CD4-positive, alpha-beta T cell (primary cell): ENCODE measurements around the gene DESI1. TPM values are rescaled to one million over a fixed set of nuclear protein-coding genes. Genes with fewer than 3 reads are reported as not detected.

Experiments
- ATAC-seq: fragments of 200-7000 bp; cut with Tn5 transposase; one replicate; pipeline ENCODE4 v1.10.0; 2022; ENCODE audit warnings: mild to moderate bottlenecking; ENCODE audit not compliant: poor library complexity
- CTCF ChIA-PET: fragments of 350-600 bp; sonication (Branson Sonifier 250); formaldehyde crosslinking; loops from one replicate; lab custom pipeline; 2021; ENCODE audit warnings: antibody characterized with exemption, inconsistent platforms; lab: Charles Lee
- POLR2A ChIA-PET: fragments of 350-600 bp; sonication (Branson Sonifier 250); formaldehyde crosslinking; loops from one replicate; lab custom pipeline; 2021; ENCODE audit warnings: antibody characterized with exemption, inconsistent platforms; lab: Charles Lee
- DNase-seq, 14 experiments: peaks; one replicate each; pipeline ENCODE4 v3.0.0-alpha.2; 2013 to 2020; ENCODE audit warnings: mixed read lengths in 2 of 14
- H3K27ac ChIP-seq, 2 donors: one replicate each; pipeline versions ENCODE4 v1.5.1 to v1.7.0; 2013; ENCODE audit warnings: low read length in 2 of 2, low read depth in 1 of 2, mild to moderate bottlenecking in 1 of 2
- H3K27me3 ChIP-seq, 2 experiments: 1 replicate in 1 of 2; 2 replicates in 1 of 2; pipeline versions ENCODE4 v1.6.1 to v1.7.0; 2013; ENCODE audit warnings: low read length in 2 of 2, control low read depth in 1 of 2, mild to moderate bottlenecking in 1 of 2, moderate library complexity in 1 of 2; ENCODE audit not compliant: insufficient read depth in 2 of 2, control insufficient read depth in 1 of 2
- H3K36me3 ChIP-seq: one replicate; pipeline ENCODE4 v1.6.1; 2013; ENCODE audit warnings: low read length, control low read depth; ENCODE audit not compliant: insufficient read depth
- H3K4me1 ChIP-seq: one replicate; pipeline ENCODE4 v1.6.1; 2013; ENCODE audit warnings: low read length, control low read depth; ENCODE audit not compliant: insufficient read depth
- H3K4me3 ChIP-seq: one replicate; pipeline ENCODE4 v1.5.1; 2013; ENCODE audit warnings: mild to moderate bottlenecking, low read length, moderate library complexity
- H3K9me3 ChIP-seq, 2 experiments: 1 replicate in 1 of 2; 2 replicates in 1 of 2; pipeline versions ENCODE4 v1.6.1 to v1.7.0; 2013; ENCODE audit warnings: low read length in 2 of 2, mild to moderate bottlenecking in 2 of 2, control low read depth in 1 of 2, moderate library complexity in 1 of 2; ENCODE audit not compliant: control insufficient read depth in 1 of 2, insufficient read depth in 1 of 2
- H3K27ac Mint-ChIP-seq: one replicate; pipeline ENCODE4 v1.8.0; 2020; ENCODE audit warnings: mixed read lengths
- H3K27me3 Mint-ChIP-seq: one replicate; pipeline ENCODE4 v1.8.0; 2021; ENCODE audit warnings: mixed read lengths
- H3K36me3 Mint-ChIP-seq: one replicate; pipeline ENCODE4 v1.8.0; 2021; ENCODE audit warnings: low read depth, mixed read lengths
- H3K4me1 Mint-ChIP-seq: one replicate; pipeline ENCODE4 v1.8.0; 2021; ENCODE audit warnings: low read depth, mixed read lengths
- H3K4me3 Mint-ChIP-seq: one replicate; pipeline ENCODE4 v1.8.0; 2020; ENCODE audit warnings: mild to moderate bottlenecking, mixed read lengths
- H3K9me3 Mint-ChIP-seq: one replicate; pipeline ENCODE4 v1.8.0; 2020; ENCODE audit warnings: mixed read lengths
- CTCF ChIP-seq: fragments of 200-600 bp; IDR thresholded peaks from one replicate; pipeline ENCODE4 v1.8.0; 2022; ENCODE audit warnings: antibody characterized with exemption, mild to moderate bottlenecking
- intact Hi-C, 2 experiments: fragments of 100-400 bp; cut with DNase I in 1 of 2; cut with micrococcal nuclease in 1 of 2; formaldehyde crosslinking; loops; one replicate each; pipeline versions ENCODE4 v1.15.1 to v1.9.0; 2023 to 2025; cut with DNase I, micrococcal nuclease
- total RNA-seq, 174 experiments: library from RNA in 2 of 174; stranded (reverse) in 2 of 174; gene quantifications; one replicate each; pipeline ENCODE4 v1.2.3 and lab custom pipeline; 2021 to 2026

DESI1 gene
- total RNA-seq, 2 experiments from 2014 or later: 12.7 to 13.0 TPM

- Histone ChIP-seq H3K9me3 (no peaks in the 10 kb centered on the region), H3K36me3 (no peaks in the 10 kb centered on the region), H3K27me3 (peaks cover 0 to 3% of the 10 kb centered on the region in 2 experiments), H3K4me1 (no peaks in the 10 kb centered on the region), H3K4me3 (no peak overlapping the region), H3K27ac (no peak overlapping the region)
- ATAC-seq: no peak
- Mint-ChIP-seq H3K9me3 (no peaks in the 10 kb centered on the region), H3K27ac (no peak overlapping the region), H3K4me1 (no peaks in the 10 kb centered on the region), H3K27me3 (peaks cover 8% of the 10 kb centered on the region), H3K36me3 (no peaks in the 10 kb centered on the region), H3K4me3 (no peak overlapping the region)
- no peak for TF ChIP-seq CTCF
- intact Hi-C loops: no loop called here
- ChIA-PET CTCF (interaction anchor here (0.6 kb wide), 1 partner anchor 18 kb away, joined by 3 read pairs; no protein-coding TSS in a partner anchor), POLR2A (no interaction called here)
- DNase-seq: peak in 1 of 14 experiments; percentile 10
Measured at GRCh38 chr22:41551877-41552582, 68.8 kb downstream of the DESI1 start.

- no peaks in the 10 kb centered on the region for H3K27me3 Mint-ChIP-seq
- POLR2A ChIA-PET: no interaction called here
- Histone ChIP-seq H3K4me3 (no peak overlapping the region), H3K4me1 (no peaks in the 10 kb centered on the region), H3K27ac (no peak overlapping the region), H3K9me3 (no peaks in the 10 kb centered on the region), H3K36me3 (no peaks in the 10 kb centered on the region), H3K27me3 (no peaks in the 10 kb centered on the region)
- TF ChIP-seq CTCF: no peak
- no peak for ATAC-seq
- CTCF ChIA-PET: no interaction called here
- H3K27ac Mint-ChIP-seq: no peak overlapping the region
- no peaks in the 10 kb centered on the region for H3K9me3 Mint-ChIP-seq
- no peaks in the 10 kb centered on the region for H3K36me3 Mint-ChIP-seq
- no peaks in the 10 kb centered on the region for H3K4me1 Mint-ChIP-seq
- intact Hi-C loops: no loop called here
- DNase-seq: no peak
- no peak overlapping the region for H3K4me3 Mint-ChIP-seq
Measured at GRCh38 chr22:41550952-41551491, 69.8 kb downstream of the DESI1 start.

- Histone ChIP-seq H3K9me3 (no peaks in the 10 kb centered on the region), H3K4me1 (peaks cover 10% of the 10 kb centered on the region), H3K36me3 (no peaks in the 10 kb centered on the region), H3K4me3 (no peak overlapping the region), H3K27ac (no peak overlapping the region), H3K27me3 (no peaks in the 10 kb centered on the region)
- intact Hi-C loops: loop anchor here in 1 of 2 experiments (10.0 kb wide), 1 partner anchor 264 kb away; the partner anchor contains the start of gene RANGAP1
- H3K27ac Mint-ChIP-seq: no peak overlapping the region
- no peaks in the 10 kb centered on the region for H3K9me3 Mint-ChIP-seq
- TF ChIP-seq CTCF: no peak
- DNase-seq: no peak
- no peaks in the 10 kb centered on the region for H3K27me3 Mint-ChIP-seq
- H3K4me1 Mint-ChIP-seq: peaks cover 15% of the 10 kb centered on the region
- ChIA-PET POLR2A (no interaction called here), CTCF (no interaction called here)
- no peak overlapping the region for H3K4me3 Mint-ChIP-seq
- ATAC-seq: no peak
- H3K36me3 Mint-ChIP-seq: peaks cover 5% of the 10 kb centered on the region
Measured at GRCh38 chr22:41548830-41549211, 72.0 kb downstream of the DESI1 start.

Other genes starting within 250 kb of the DESI1 start
- gene TEF, start 239.1 kb downstream of the DESI1 start, total RNA-seq: 1 to 10 TPM; 2.4 to 2.6 TPM
- gene TOB2, start 174.2 kb downstream of the DESI1 start, total RNA-seq: 10 to 100 TPM; 21.0 to 26.7 TPM
- 10 to 100 TPM; 41.3 to 44.2 TPM for gene PHF5A, start 152.4 kb downstream of the DESI1 start, total RNA-seq
- 10 to 100 TPM; 69.5 to 71.9 TPM for gene ACO2, start 151.9 kb downstream of the DESI1 start, total RNA-seq
- gene POLR3H, start 76.6 kb downstream of the DESI1 start, total RNA-seq: 10 to 100 TPM; 13.4 to 17.3 TPM
- gene CSDC2, start 60.0 kb downstream of the DESI1 start, total RNA-seq: not detected
- gene PMM1, start 31.2 kb downstream of the DESI1 start, total RNA-seq: 10 to 100 TPM; 24.8 to 25.5 TPM
- gene XRCC6, start 252 bp upstream of the DESI1 start, total RNA-seq: 100 to 1,000 TPM; 162 TPM
- gene SNU13, start 67.8 kb upstream of the DESI1 start, total RNA-seq: 100 to 1,000 TPM; 134 to 140 TPM
- gene MEI1, start 78.5 kb upstream of the DESI1 start, total RNA-seq: 10 to 100 TPM; 64.4 to 81.0 TPM
- gene CCDC134, start 179.6 kb upstream of the DESI1 start, total RNA-seq: 10 to 100 TPM; 14.1 to 16.2 TPM
- 10 to 100 TPM; 67.2 to 69.9 TPM for gene SREBF2, start 212.1 kb upstream of the DESI1 start, total RNA-seq